RKO (cell line): Measurements from ENCODE around the gene EIF3D.

ENCODE experiments used
- DNase-seq: peaks from one replicate; pipeline ENCODE4 v3.0.0-alpha.2; 2016; ENCODE audit warnings: low spot score

The EIF3D gene, protein sequence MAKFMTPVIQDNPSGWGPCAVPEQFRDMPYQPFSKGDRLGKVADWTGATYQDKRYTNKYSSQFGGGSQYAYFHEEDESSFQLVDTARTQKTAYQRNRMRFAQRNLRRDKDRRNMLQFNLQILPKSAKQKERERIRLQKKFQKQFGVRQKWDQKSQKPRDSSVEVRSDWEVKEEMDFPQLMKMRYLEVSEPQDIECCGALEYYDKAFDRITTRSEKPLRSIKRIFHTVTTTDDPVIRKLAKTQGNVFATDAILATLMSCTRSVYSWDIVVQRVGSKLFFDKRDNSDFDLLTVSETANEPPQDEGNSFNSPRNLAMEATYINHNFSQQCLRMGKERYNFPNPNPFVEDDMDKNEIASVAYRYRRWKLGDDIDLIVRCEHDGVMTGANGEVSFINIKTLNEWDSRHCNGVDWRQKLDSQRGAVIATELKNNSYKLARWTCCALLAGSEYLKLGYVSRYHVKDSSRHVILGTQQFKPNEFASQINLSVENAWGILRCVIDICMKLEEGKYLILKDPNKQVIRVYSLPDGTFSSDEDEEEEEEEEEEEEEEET

GRCh38 chr22:36528795-36529751 lies at the start of gene EIF3D:
Gene EIF3D, minus strand, starts transcription at chr22:36529166. Its CDS starts 3,045 bp downstream, at chr22:36526121.
- peak; percentile 100 for DNase-seq

GRCh38 chr22:36578619-36579018 lies 49.7 kb upstream of the EIF3D start:
- DNase-seq = no peak

DNA sequence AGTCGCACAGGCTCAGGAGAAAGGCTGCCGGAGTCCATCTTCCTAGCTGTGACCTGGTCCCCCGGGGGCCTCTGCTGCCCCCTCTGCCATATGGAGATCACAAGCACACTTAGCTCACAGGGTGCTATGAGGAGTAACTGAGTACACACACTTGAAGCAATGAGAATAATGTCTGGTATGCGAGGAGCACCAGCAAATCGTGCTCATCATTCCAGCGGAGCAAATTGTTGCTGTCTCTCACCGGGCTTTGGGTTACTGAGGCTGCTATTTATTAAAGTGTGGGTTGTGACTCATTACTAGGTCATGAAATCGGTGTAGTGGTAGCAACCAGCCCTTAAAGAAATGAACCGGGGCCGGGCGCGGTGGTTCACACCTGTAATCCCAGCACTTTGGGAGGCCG lies 48.1 kb upstream of the EIF3D start:
- DNase-seq = peak; percentile 59

GRCh38 chr22:36574728-36575127 lies 45.8 kb upstream of the EIF3D start:
- no peak for DNase-seq

DNA sequence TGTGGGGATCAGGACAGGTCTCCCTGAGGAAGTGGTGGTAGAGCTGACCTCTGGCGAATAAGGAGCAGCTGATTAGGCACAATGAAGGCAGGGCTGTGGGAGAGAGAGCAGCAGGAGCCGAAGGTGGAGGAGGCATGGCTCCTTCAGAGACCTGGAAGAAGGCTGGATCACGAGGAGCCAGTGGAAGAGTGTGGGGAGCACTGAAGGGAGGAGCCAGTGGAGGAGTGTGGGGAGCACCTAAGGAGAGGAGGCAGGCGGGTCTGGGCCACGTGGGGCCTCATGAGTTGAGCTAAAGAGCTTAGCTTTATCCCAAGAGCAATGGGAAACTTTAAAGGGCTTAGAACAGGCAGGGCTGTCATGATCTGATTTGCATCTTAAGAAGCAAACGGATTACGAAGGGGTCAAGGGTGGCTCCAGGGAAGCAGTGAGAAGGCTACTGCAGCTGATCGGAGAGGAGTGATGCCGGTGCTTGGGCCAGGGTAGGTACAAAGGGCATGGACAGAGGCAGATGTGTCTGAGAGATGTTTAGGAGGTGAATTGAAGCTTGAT lies 44.9 kb upstream of the EIF3D start:
- DNase-seq = no peak

GRCh38 chr22:36571991-36572390 lies 43.0 kb upstream of the EIF3D start:
- no peak for DNase-seq

GRCh38 chr22:36569999-36570398 lies 41.0 kb upstream of the EIF3D start:
- no peak for DNase-seq

DNA sequence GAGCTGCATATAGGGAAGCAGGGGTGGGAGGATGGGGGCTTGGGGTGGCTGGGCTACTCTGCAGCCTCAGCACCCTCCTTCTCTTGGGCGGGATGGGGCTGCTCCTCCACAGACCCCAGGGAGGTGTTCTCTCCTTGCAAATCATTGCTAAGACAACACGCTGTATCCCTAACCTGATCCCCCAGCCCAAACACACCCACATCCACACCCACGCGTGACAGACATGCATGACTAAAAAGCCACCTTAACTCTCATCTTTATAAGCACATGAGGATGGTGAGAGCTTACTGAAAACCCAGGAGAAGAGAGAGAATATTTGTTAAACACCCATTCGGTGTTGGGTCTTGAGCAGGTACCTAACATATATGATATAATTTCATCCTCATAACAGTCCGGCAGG lies 39.9 kb upstream of the EIF3D start:
- DNase-seq = no peak

- DNase-seq = no peak
Observed at GRCh38 chr22:36566720-36567119, 37.8 kb upstream of the EIF3D start.

DNA sequence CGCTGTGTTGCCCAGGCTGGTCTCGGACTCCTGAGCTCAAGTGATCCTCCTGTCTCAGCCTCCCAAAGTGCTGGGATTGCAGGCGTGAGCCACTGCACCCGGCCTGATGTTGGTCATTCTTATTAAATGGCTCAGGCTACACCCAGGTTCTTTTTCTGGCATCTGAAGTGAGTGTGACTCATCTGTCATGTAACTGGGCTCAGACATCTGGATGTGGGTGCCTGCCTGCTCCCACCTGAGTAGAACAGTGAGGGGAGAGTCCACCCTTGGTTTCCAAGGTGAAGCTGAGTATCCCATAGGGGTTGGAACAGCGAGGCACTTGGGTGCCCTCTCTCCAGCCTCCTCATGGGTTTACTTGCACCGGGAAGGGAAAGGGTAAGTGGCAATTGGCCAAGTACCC lies 36.7 kb upstream of the EIF3D start:
- DNase-seq = peak; percentile 61

GRCh38 chr22:36565159-36565507 lies 36.2 kb upstream of the EIF3D start:
- no peak for DNase-seq

DNA sequence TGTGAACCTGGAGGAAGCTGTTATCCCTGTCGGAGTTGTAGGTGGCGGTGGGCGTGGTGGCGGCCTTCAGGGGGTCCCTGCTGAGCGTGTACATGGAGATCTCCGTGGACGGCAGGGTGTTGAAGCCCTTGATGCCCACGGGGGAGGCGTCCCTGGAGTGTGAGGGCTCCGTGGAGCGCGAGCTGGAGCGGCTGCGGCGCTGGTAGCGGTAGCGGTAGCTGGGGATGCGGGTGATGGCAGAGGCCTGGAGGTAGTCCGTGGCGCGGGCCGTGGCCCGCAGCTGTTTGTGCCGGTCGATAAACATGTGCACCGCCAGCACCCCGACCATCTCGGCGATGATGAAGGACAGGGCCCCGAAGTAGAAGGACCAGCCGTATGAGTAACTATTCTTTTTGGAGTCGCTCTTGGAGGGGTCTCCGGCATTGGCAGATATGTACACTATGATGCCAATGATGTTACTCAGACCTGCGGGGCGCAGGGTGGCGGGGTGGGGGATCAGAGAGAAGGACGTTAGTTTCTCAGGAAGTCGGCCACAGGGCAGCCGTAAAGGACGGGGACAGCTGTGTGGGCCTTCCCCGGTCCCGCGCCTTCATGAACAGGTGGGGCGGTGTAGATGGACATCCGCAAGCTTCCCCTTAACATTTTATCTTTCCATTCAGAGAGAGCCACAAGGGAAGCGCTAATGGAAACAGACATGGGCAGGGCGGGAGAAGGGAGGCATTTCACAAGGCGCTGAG lies 35.6 kb upstream of the EIF3D start:
- no peak for DNase-seq

DNA sequence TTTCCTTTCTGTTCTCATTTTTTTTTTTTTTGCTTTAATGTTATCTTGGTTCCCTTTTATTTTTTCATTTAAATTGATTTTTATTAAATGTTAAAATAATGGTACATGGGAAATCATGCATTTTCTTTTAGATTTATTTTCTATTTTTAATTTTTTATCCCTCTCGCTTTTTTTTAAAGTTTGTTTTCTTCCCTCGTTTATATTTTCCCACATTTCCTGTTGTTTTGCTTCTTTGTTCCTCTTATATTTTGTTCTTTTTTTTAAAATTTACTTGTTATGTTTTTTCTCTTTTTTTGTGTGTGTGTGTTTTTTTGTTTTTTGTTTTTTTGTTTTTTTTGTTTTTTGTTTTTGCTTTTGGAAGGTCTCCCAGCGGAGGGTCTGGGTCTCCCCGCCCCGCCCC lies 34.9 kb upstream of the EIF3D start:
- no peak for DNase-seq

- DNase-seq = no peak
Observed at GRCh38 chr22:36563444-36563843, 34.5 kb upstream of the EIF3D start.

DNA sequence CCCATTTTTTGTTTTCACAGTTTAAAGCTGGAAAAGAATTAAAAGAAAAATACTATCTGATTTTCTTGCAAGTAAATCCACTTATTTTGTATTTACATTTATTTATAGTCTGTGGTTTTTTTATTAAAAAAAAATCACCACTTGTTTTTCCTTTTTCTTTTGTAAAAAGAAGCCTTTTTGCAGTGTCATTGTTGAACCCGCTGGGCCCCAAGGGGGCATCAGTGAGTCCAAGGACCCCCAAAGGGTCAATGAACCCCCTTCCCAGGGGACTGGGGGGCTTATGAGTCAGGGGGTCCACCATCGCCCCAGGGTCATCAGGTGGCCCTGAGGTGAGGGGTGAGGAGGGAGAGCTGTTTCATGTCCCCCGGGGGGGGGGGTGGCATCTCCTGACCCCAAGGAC lies 34.0 kb upstream of the EIF3D start:
- DNase-seq = no peak

DNA sequence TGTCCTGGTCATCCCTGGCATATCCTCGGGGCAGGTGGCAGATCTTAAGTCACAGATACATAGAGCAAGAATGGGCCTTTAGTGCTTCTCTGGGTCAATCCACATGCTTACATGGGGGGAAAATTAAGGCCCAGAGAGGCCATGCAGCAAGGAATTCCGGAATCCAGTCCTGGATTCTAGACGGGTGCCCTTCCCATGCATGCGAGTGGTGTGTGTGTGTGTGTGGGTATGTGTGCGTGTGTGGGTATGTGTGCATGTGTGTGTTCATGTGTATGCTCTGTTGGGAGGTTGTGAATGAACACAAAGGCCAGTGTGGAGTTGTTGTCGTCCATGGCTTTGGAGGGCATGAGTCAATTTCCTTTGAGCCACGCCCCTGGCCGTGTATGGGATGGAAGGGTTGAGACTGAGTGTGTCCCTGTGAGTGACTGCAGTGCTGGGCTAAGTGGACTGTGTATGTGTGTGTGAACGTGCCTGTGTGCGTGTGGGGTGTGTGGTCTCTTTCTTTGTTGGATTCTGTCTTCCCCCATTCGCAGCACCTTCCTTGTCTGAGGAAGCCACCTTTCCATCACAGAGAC lies 33.4 kb upstream of the EIF3D start:
- peak; percentile 52 for DNase-seq

- no peak for DNase-seq
Observed at GRCh38 chr22:36561291-36561811, 32.4 kb upstream of the EIF3D start.

DNA sequence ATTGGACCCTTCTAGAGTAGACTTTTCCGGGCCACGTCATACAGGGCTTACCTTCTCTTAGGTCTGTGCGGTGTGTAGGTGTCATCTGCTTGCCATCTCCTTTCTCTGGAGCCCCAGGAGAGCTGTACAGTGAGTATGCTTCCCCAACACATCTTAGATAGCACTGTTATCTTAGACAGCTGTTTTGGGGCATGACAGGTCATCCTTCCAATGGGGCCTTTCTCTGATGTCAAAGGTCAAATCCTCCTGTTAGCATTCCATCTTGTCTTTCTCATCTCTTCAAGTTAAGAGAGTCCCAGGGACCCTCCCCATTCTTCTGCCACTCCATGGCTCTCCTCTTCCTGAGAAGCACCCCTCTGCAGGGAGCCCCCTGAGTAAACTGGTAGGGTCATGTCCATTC lies 31.0 kb upstream of the EIF3D start:
- no peak for DNase-seq

DNA sequence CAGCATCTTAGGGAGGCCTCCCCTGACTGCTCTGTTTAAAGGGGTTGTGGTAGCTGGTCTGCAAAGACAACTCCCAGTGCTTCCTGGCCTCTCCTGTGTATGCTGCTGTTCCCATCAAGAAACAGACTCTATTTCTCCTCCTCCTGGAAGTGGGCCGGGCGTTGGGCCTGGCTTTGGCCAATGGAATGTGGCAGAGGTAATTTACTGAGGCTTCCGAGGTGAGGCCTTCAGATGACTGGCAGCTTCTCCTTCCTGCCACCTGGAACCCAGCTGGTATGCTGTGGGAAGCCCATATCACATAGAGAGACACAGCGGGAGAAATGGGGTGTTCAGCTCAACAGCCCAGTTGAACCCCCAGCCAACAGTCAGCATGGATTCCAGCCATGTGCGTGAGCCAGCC lies 25.1 kb upstream of the EIF3D start:
- no peak for DNase-seq

DNA sequence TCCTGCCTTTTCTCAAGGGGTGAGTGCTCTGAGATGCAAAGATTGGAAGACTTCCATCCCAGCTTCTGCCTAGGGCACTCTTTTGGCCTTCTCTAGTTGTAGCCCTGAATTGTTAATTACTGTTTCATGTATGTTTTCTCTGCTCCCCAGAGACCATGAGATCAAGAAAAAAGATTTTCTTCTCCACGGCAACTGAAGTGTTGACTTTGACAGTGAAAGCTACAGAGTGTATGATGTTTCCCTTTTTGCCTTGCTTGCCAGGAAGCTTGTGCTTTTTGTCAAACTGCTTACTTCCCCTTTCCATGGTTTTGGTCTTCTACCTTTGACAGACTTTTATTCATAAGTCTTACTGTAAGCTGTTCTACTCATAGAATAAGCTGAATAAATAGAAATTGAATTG lies 23.3 kb upstream of the EIF3D start:
- DNase-seq = no peak
